SK-N-SH treated with all-trans-retinoic acid at 6 μM for 48 hours (cell line): Measurements from ENCODE around the gene MYH11.

ENCODE experiments used
- RARB ChIP-seq: fragments of 250-450 bp; sonication (Bioruptor Pico); IDR thresholded peaks from 2 replicates; pipeline ENCODE4 v1.8.0; 2021; ENCODE audit warnings: mild to moderate bottlenecking, moderate library complexity
- TOX ChIP-seq: fragments of 250-450 bp; sonication (Bioruptor Pico); IDR thresholded peaks from 2 replicates; pipeline ENCODE4 v1.8.0; 2021; ENCODE audit warnings: mild to moderate bottlenecking, moderate library complexity, borderline replicate concordance
- TF ChIP-seq, protein P1 (sequence below): fragments of 250-450 bp; sonication (Bioruptor Pico); IDR thresholded peaks from 2 replicates; pipeline ENCODE4 v1.5.1; 2020; ENCODE audit warnings: low read depth, mild to moderate bottlenecking, moderate library complexity

DNA sequence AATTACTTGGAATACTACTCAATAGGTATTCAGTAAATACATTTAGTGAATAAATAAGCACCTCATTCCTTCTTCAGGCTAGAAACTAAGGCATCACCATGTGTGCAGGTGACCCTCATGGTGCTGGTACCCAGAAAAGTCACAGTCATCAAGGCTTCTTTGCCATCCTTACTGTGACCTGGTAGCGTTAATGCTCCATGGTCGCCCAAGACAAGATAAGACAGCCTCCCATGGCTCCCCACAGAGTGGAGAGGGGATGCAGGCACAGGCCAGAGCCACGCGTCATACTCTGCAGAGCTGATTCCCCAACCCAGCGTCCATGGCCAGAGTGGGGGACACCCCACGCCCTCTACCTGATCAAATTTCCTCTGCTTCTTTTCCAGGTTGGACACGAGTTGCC, 133.0 kb downstream of the MYH11 start:
- TF ChIP-seq, protein P1, sequence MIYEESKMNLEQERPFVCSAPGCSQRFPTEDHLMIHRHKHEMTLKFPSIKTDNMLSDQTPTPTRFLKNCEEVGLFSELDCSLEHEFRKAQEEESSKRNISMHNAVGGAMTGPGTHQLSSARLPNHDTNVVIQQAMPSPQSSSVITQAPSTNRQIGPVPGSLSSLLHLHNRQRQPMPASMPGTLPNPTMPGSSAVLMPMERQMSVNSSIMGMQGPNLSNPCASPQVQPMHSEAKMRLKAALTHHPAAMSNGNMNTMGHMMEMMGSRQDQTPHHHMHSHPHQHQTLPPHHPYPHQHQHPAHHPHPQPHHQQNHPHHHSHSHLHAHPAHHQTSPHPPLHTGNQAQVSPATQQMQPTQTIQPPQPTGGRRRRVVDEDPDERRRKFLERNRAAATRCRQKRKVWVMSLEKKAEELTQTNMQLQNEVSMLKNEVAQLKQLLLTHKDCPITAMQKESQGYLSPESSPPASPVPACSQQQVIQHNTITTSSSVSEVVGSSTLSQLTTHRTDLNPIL (CRISPR knock-in tag), result no peak
- TF ChIP-seq TOX (no peak), RARB (CRISPR knock-in tag) (no peak)
